GM12878 (cell line): ENCODE measurements around the gene MYL3.

Experiments
- CHD4 ChIP-seq: fragments of 200-600 bp; sonication (generic); IDR thresholded peaks from 2 replicates; pipeline ENCODE4 v1.6.1; 2016; ENCODE audit warnings: mild to moderate bottlenecking
- CTCF ChIP-seq, 3 experiments: IDR thresholded peaks in 2 of 3; conservative IDR thresholded peaks in 1 of 3; 2 replicates each; pipeline ENCODE4 v1.5.1; 2011; ENCODE audit warnings: low read depth in 3 of 3, low read length in 3 of 3, mild to moderate bottlenecking in 3 of 3, control low read depth in 2 of 3, moderate library complexity in 2 of 3, inconsistent platforms in 1 of 3, mixed read lengths in 1 of 3; ENCODE audit not compliant: control insufficient read depth in 2 of 3, insufficient read depth in 1 of 3; ENCODE audit errors: extremely low read depth in 1 of 3
- ESRRA ChIP-seq: IDR thresholded peaks from 2 replicates; pipeline ENCODE4 v1.6.1; 2012; ENCODE audit warnings: mild to moderate bottlenecking, low read length, improper control_type of control experiment
- ETV6 ChIP-seq, 2 experiments: fragments of 450-650 bp in 1 of 2; IDR thresholded peaks in 1 of 2; conservative IDR thresholded peaks in 1 of 2; 2 replicates each; pipeline ENCODE4 v1.6.1; 2014; ENCODE audit warnings: antibody characterized with exemption in 1 of 2, borderline replicate concordance in 1 of 2, low read depth in 1 of 2, mild to moderate bottlenecking in 1 of 2, moderate library complexity in 1 of 2
- GABPA ChIP-seq: IDR thresholded peaks from 2 replicates; pipeline ENCODE4 v1.6.1; 2014; ENCODE audit warnings: antibody characterized with exemption, low read depth, mild to moderate bottlenecking, inconsistent platforms
- MAX ChIP-seq: IDR thresholded peaks from 2 replicates; pipeline ENCODE4 v1.6.1; 2012; ENCODE audit warnings: low read depth, low read length, improper control_type of control experiment
- PBX3 ChIP-seq: IDR thresholded peaks from 2 replicates; pipeline ENCODE4 v1.6.1; 2011; ENCODE audit warnings: mild to moderate bottlenecking, low read depth, low read length, moderate library complexity; ENCODE audit not compliant: insufficient replicate concordance
- POLR2A ChIP-seq: IDR thresholded peaks from 2 replicates; pipeline ENCODE4 v1.6.1; 2011; ENCODE audit warnings: low read depth, mild to moderate bottlenecking, low read length
- RFX5 ChIP-seq: IDR thresholded peaks from 2 replicates; pipeline ENCODE4 v1.6.1; 2011; ENCODE audit warnings: low read depth, low read length, improper control_type of control experiment
- USF1 ChIP-seq: IDR thresholded peaks from 2 replicates; pipeline ENCODE4 v1.6.1; 2011; ENCODE audit warnings: borderline replicate concordance, low read depth, mild to moderate bottlenecking, moderate library complexity, mixed read lengths, low read length; ENCODE audit not compliant: insufficient read depth; ENCODE audit errors: extremely low read length

- TF ChIP-seq GABPA = no peak
- TF ChIP-seq PBX3 = no peak
- no peak for TF ChIP-seq CTCF (IDR thresholded peaks at IDR 0.05 in 2 of 3, conservative IDR thresholded peaks at IDR 0.05 in 1 of 3; ENCODE audit: control insufficient read depth in 2 of 3, extremely low read depth in 1 of 3, insufficient read depth in 1 of 3, low read depth in 3 of 3, low read length in 3 of 3)
- TF ChIP-seq RFX5 = no peak
- no peak for TF ChIP-seq USF1
- no peak for TF ChIP-seq ETV6 (conservative IDR thresholded peaks at IDR 0.05 in 1 of 2, IDR thresholded peaks at IDR 0.05 in 1 of 2; ENCODE audit: borderline replicate concordance in 1 of 2, low read depth in 1 of 2)
- TF ChIP-seq MAX = no peak
- no peak for TF ChIP-seq ESRRA
- TF ChIP-seq POLR2A = no peak
- no peak for TF ChIP-seq CHD4
Observed at GRCh38 chr3:46874430-46874829, 11.2 kb upstream of the MYL3 start.
